Measurements from ENCODE around the gene SYNE2.

DNA sequence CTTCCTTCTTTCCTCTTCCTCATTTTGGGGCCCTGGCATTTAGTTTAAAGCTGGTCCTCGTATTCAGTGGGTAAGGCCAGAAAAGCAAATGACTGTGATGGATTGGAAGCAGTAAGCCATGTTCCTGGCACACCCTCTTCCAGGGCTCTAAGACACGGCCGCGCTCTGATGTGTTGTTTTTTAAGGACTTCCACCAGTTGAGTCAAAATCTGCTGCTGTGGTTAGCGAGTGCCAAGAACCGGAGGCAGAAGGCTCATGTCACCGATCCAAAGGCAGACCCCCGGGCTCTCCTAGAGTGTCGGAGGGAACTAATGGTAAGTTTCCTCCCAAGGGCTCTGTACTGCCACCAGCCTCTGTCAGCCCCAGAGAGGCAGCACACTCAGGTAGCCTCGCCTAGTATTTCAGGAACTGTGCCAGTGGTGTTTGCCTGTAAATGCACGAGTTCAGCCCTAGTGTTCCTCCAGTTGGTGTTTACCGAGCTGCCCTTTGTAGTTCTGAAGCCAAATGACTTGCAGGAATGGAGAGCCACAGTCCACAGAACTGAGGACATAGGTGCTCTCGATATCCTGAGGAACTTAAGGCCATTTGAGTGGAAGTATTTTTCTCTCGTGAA, 368.7 kb downstream of the SYNE2 start:
- TF ChIP-seq, protein P1, sequence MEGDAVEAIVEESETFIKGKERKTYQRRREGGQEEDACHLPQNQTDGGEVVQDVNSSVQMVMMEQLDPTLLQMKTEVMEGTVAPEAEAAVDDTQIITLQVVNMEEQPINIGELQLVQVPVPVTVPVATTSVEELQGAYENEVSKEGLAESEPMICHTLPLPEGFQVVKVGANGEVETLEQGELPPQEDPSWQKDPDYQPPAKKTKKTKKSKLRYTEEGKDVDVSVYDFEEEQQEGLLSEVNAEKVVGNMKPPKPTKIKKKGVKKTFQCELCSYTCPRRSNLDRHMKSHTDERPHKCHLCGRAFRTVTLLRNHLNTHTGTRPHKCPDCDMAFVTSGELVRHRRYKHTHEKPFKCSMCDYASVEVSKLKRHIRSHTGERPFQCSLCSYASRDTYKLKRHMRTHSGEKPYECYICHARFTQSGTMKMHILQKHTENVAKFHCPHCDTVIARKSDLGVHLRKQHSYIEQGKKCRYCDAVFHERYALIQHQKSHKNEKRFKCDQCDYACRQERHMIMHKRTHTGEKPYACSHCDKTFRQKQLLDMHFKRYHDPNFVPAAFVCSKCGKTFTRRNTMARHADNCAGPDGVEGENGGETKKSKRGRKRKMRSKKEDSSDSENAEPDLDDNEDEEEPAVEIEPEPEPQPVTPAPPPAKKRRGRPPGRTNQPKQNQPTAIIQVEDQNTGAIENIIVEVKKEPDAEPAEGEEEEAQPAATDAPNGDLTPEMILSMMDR (IDR thresholded peaks at IDR 0.05): no peak
- no peak for TF ChIP-seq POLR2A (IDR thresholded peaks at IDR 0.05)
